ENCODE data around the gene MRTFA. TPM values are rescaled to one million over a fixed set of nuclear protein-coding genes. Genes with fewer than 3 reads are reported as not detected.

MRTFA gene
- total and polyA plus RNA-seq, 8 donors: 13.6 to 35.3 (median 24.1) TPM

GRCh38 chr22:40616578-40616977, 19.9 kb downstream of the MRTFA start:
- FAIRE-seq (no peak), ATAC-seq (no peak), DNase-seq (no peak)
- Histone ChIP-seq H3K4me1 (peaks cover 4 to 13% (median 4%) of the 10 kb centered on the region in 3 donors), H3K36me3 (no peaks in the 10 kb centered on the region), H3K27ac (no peak overlapping the region), H3K27me3 (no peaks in the 10 kb centered on the region), H3K4me3 (no peak overlapping the region), H3K9me3 (no peaks in the 10 kb centered on the region)
- WGBS, 2 donors: 75 to 79% methylated on average over 5 of the region's 5 CpGs
- intact Hi-C loops (cut with DNase I): no loop called here
- TF ChIP-seq, protein P1, sequence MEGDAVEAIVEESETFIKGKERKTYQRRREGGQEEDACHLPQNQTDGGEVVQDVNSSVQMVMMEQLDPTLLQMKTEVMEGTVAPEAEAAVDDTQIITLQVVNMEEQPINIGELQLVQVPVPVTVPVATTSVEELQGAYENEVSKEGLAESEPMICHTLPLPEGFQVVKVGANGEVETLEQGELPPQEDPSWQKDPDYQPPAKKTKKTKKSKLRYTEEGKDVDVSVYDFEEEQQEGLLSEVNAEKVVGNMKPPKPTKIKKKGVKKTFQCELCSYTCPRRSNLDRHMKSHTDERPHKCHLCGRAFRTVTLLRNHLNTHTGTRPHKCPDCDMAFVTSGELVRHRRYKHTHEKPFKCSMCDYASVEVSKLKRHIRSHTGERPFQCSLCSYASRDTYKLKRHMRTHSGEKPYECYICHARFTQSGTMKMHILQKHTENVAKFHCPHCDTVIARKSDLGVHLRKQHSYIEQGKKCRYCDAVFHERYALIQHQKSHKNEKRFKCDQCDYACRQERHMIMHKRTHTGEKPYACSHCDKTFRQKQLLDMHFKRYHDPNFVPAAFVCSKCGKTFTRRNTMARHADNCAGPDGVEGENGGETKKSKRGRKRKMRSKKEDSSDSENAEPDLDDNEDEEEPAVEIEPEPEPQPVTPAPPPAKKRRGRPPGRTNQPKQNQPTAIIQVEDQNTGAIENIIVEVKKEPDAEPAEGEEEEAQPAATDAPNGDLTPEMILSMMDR (IDR thresholded peaks at IDR 0.05): no peak

- FAIRE-seq (no peak), DNase-seq (no peak), ATAC-seq (no peak)
- no peaks in the 10 kb centered on the region for H3K9me3 ChIP-seq
- intact Hi-C loops (cut with DNase I): no loop called here
- no peak overlapping the region for H3K4me3 ChIP-seq
- H3K27me3 ChIP-seq: no peaks in the 10 kb centered on the region
- peaks cover 4 to 25% (median 14%) of the 10 kb centered on the region in 3 donors for H3K4me1 ChIP-seq
- H3K27ac ChIP-seq: no peak overlapping the region
- TF ChIP-seq, protein P1 (IDR thresholded peaks at IDR 0.05): no peak
- no peaks in the 10 kb centered on the region for H3K36me3 ChIP-seq
Observed at GRCh38 chr22:40613067-40613466, 23.5 kb downstream of the MRTFA start.

- FAIRE-seq: no peak
- WGBS, 2 donors: 34 to 38% methylated on average over 4 of the region's 4 CpGs
- no peak overlapping the region for H3K4me3 ChIP-seq
- H3K9me3 ChIP-seq: no peaks in the 10 kb centered on the region
- no peak overlapping the region for H3K27ac ChIP-seq
- intact Hi-C loops (cut with DNase I): no loop called here
- H3K4me1 ChIP-seq: peaks cover 4 to 25% (median 14%) of the 10 kb centered on the region in 3 donors
- DNase-seq: no peak
- TF ChIP-seq, protein P1 (IDR thresholded peaks at IDR 0.05): no peak
- no peaks in the 10 kb centered on the region for H3K36me3 ChIP-seq
- peak; percentile 44 to 67 (median 62) for ATAC-seq
- no peaks in the 10 kb centered on the region for H3K27me3 ChIP-seq
Observed at GRCh38 chr22:40612291-40612751, 24.2 kb downstream of the MRTFA start.

DNA sequence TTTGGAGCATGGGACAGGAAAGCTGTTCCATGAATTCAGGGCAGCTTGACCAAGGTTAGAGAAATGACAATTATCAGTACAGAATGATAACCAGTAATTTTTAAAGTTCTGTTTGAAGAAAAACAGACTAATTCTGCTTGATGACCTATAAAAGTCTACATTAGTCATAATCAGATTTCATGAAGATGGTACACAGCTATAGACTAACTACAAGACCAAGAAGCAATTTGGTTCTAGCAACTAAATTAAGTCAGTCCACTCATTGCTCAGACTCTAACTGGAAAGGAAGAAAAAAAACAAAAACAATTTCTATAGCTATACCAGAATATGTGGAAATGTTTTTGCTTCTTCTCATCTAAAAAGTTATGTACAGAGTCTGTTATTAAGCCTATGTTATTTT, 24.9 kb downstream of the MRTFA start:
- no peak overlapping the region for H3K4me3 ChIP-seq
- H3K27ac ChIP-seq: no peak overlapping the region
- H3K27me3 ChIP-seq: no peaks in the 10 kb centered on the region
- DNase-seq (no peak), FAIRE-seq (no peak), ATAC-seq (no peak)
- H3K4me1 ChIP-seq: peaks cover 7 to 29% (median 18%) of the 10 kb centered on the region in 3 donors
- intact Hi-C loops (cut with DNase I): no loop called here
- H3K9me3 ChIP-seq: no peaks in the 10 kb centered on the region
- no peaks in the 10 kb centered on the region for H3K36me3 ChIP-seq
- TF ChIP-seq, protein P1 (IDR thresholded peaks at IDR 0.05): no peak

- intact Hi-C loops (cut with DNase I): no loop called here
- Histone ChIP-seq H3K36me3 (no peaks in the 10 kb centered on the region), H3K27me3 (no peaks in the 10 kb centered on the region), H3K27ac (no peak overlapping the region), H3K4me1 (peaks cover 17 to 41% (median 30%) of the 10 kb centered on the region in 3 donors), H3K9me3 (no peaks in the 10 kb centered on the region), H3K4me3 (no peak overlapping the region)
- FAIRE-seq (no peak), DNase-seq (no peak), ATAC-seq (peak in 1 of 4 donors; percentile 11)
- TF ChIP-seq, protein P1 (IDR thresholded peaks at IDR 0.05): no peak
- 87 to 93% methylated on average over 1 of the region's 1 CpG for WGBS, 2 donors
Observed at GRCh38 chr22:40610329-40610850, 26.1 kb downstream of the MRTFA start.
